ENCODE results near the gene NDUFA8. TPM values are rescaled to one million over a fixed set of nuclear protein-coding genes. Genes with fewer than 3 reads are reported as not detected.
A peak's percentile ranks its signal among the peaks of the same experiment; 100 is the strongest.

Gene NDUFA8
- total RNA-seq (2021) = 60.7 and 65.1 TPM in 2 replicates
- long read RNA-seq, transcript NDUFA8-201 (4 exons, 844 nt) = major isoform, 40 of 44 reads
- long read RNA-seq, partial matches to known transcripts = 0 of 44 reads
- long read RNA-seq, other reads (novel, unspliced or antisense) = 4 of 44 reads

- WGBS (ENCODE audit: extremely low coverage, insufficient read length, low lambda C conversion rate) = no CpG with 5 or more reads among the region's 56 CpGs
- Histone ChIP-seq H2BK15ac (ENCODE audit: low read depth, low read length) (no peak within 1 kb of the TSS), H4K91ac (ENCODE audit: insufficient read length, low read depth, low read length) (no peak within 1 kb of the TSS), H3K56ac (ENCODE audit: insufficient read length, low read depth, low read length) (no peak within 1 kb of the TSS), H3K4me2 (ENCODE audit: insufficient read depth, insufficient read length, low read length) (peak within 1 kb of the TSS; percentile 93), H3K79me1 (ENCODE audit: insufficient read depth, low read depth, low read length, poor library complexity, severe bottlenecking) (peaks cover 4% of the 10 kb centered on the region), H4K8ac (replicated peaks; ENCODE audit: insufficient read length, low read depth, low read length) (no peak within 1 kb of the TSS), H2AFZ (ENCODE audit: low read length) (no peak within 1 kb of the TSS), H3K79me2 (ENCODE audit: insufficient read depth, low read length) (peaks cover 4% of the 10 kb centered on the region; the same call in 1 of the 2 replicates), H3K27ac (ENCODE audit: insufficient read length, low read depth, low read length) (no peak within 1 kb of the TSS), H2BK120ac (ENCODE audit: low read depth, low read length, poor library complexity, severe bottlenecking) (no peak within 1 kb of the TSS), H4K5ac (ENCODE audit: insufficient read length, low read depth, low read length) (no peak within 1 kb of the TSS), H3K14ac (ENCODE audit: insufficient read depth, low read length) (peak within 1 kb of the TSS; percentile 74; the same call in 1 of the 2 replicates), H2AK5ac (ENCODE audit: insufficient read length, low read length) (no peak within 1 kb of the TSS), H3K23ac (ENCODE audit: insufficient read length, low read depth, low read length) (no peak within 1 kb of the TSS), H2BK12ac (ENCODE audit: insufficient read length, low read depth, low read length) (no peak within 1 kb of the TSS), H3K4me1 (ENCODE audit: insufficient read depth, low read length) (0 out of 2 replicates have a peak, but pooled peaks cover 2% of the 10 kb centered on the region), H3K27me3 (ENCODE audit: insufficient read depth, low read length) (no peaks in the 10 kb centered on the region), H2BK20ac (ENCODE audit: low read depth, low read length, poor library complexity, severe bottlenecking) (no peak within 1 kb of the TSS), H3T11ph (ENCODE audit: low read length) (no peak within 1 kb of the TSS), H4K20me1 (ENCODE audit: control insufficient read depth, insufficient read depth, insufficient read length) (no peaks in the 10 kb centered on the region), H3K23me2 (ENCODE audit: insufficient read length, low read depth, low read length, poor library complexity, severe bottlenecking) (peaks cover 4% of the 10 kb centered on the region), H3K9me3 (ENCODE audit: control insufficient read depth, low read depth, low read length) (no peaks in the 10 kb centered on the region), H3K9ac (ENCODE audit: extremely low read depth, insufficient read length, low read length) (peak within 1 kb of the TSS; percentile 61), H3K4ac (ENCODE audit: low read depth, low read length) (no peak within 1 kb of the TSS), H2BK5ac (ENCODE audit: insufficient read length, low read length) (no peak within 1 kb of the TSS), H3K18ac (ENCODE audit: insufficient read length, low read depth, low read length) (peak within 1 kb of the TSS; percentile 44)
- peaks cover 9 to 10% of the 10 kb centered on the region in 2 experiments for H3K9me3 Mint-ChIP-seq
- H3K4me1 Mint-ChIP-seq = peaks cover 8 to 22% of the 10 kb centered on the region in 2 experiments
- peaks cover 10% of the 10 kb centered on the region for H3K27me3 Mint-ChIP-seq (ENCODE audit: low read depth)
- H3K27ac Mint-ChIP-seq = peak within 1 kb of the TSS; percentile 77 to 98 (median 93)
- DNase-seq = peak; percentile 98
- no peak for TF ChIP-seq CTCF (conservative IDR thresholded peaks at IDR 0.05)
- peaks cover 0 to 3% (median 2%) of the 10 kb centered on the region in 3 experiments; a peak in 2 of 7 replicates for H3K36me3 Mint-ChIP-seq (ENCODE audit: insufficient read depth in 1 of 3, low read depth in 3 of 3)
- peak within 1 kb of the TSS; percentile 94 to 96 for H3K4me3 Mint-ChIP-seq
Measured at GRCh38 chr9:122159026-122159924, at the start of gene NDUFA8, which contains the start of gene MORN5. Gene NDUFA8 (minus strand): TSS chr9:122159779. CDS start chr9:122159677, 102 bp downstream. Gene MORN5 (plus strand): TSS chr9:122159908. CDS start chr9:122159973, 65 bp downstream.

All from H9 (cell line).